Stimulated activated CD8-positive, alpha-beta memory T cell treated with anti-CD3 and anti-CD28 coated beads, Interleukin-12 subunit alpha, Interleukin-12 subunit beta, amount 100 ng/mL, for 1 hour (primary cell): Measurements from ENCODE around the gene KCNQ2.
A peak's percentile ranks its signal among the peaks of the same experiment; 100 is the strongest.
"Not testable (repeated sequence)": the region's sequence is repeated elsewhere in the genome, so short reads cannot be mapped to it uniquely, and the experiment has no call there.

Source experiments
- DNase-seq: peaks from one replicate; pipeline ENCODE4 v3.0.0-alpha.2; 2020; ENCODE audit warnings: low read depth

Gene KCNQ2

GRCh38 chr20:63471981-63472831 is at the start of gene KCNQ2:
Gene KCNQ2 (minus strand): TSS chr20:63472655. CDS start chr20:63472463, 192 bp downstream.
- DNase-seq = no peak

DNA sequence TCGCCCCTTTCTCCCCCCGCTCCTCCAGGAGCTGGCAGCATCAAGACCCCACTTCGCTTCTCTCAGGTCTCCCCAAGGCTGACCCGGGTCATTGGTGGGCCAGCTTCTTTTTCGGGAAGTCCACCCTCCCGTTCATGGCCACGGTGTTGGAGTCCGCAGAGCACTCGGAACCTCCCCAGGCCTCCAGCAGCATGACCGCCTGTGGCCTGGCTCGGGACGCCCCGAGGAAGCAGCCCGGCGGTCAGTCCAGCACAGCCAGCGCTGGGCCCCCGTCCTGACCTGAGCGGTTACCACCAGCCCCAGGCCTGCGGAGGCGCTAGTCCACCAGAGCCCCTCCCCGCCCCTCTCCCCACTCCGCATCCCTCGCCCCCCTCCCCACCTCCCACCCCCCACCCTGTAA is 49.1 kb upstream of the KCNQ2 start:
- no peak for DNase-seq

GRCh38 chr20:63520934-63521601 is 48.6 kb upstream of the KCNQ2 start:
- peak; percentile 43 for DNase-seq

DNA sequence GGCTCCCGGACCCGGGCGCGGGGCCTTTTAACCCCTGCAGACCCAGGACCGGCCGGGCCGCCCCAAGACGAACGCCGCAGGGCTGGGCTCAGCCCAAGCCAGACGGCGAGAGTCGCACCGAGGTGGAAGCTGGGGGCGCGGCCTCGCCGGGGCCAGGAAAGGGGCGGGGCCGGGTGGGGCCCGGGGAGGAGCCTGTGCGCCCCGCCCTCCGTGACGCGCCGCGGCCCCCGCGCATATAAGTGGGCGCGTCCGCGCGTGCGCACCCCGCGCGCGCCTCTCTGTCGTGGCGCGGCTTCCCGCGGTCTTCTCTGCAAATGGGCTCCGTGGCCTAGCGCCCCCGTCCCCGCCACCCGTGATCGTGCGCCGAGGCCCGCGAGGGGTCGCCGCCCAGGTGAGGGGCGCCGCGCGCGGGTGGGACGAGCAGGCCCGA is 48.1 kb upstream of the KCNQ2 start, which contains the start of gene PPDPF:
Gene PPDPF, plus strand, starts transcription at position 262 of the 430 bp plus-strand sequence. CDS start 544 bp downstream, outside the sequence.
- DNase-seq = peak; percentile 74

GRCh38 chr20:63519668-63520503 is 47.4 kb upstream of the KCNQ2 start:
- DNase-seq = peak; percentile 45

DNA sequence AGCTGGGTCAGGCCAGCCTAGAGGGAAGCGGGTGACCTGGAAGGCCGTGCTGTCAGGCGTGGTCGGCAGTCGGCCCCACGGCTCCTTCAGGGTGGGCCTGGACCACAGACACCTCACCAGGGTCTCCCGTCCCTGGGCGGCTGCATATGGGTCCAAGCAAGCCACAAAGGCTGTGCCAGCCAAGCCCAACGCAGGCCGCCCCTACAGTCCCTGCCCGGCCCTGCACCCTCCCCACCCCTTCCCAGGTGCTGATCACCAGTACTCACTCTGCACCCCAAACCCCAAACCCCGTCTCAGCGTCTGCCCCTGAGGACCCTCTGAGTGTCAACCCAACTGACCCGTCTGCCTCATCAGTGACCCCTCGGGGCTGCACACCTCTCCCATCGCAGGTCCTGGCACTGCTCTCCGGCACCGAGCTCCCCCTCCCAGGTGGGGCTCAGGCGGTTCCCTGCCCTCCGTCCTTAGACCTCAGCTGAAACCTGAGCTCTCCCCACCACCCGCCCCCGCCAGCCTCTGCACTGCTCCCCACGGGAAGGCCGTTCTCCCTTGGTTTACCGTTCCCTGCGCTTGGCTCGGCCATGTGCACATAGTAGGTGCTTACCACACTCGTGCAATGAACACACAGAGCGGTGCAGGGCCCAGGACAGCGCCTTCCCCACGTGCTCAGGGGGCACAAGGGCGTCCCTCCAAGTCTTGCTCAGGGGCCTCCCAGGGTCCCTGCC is 46.7 kb upstream of the KCNQ2 start:
- no peak for DNase-seq

GRCh38 chr20:63518351-63518861 is 46.0 kb upstream of the KCNQ2 start:
- no peak for DNase-seq

GRCh38 chr20:63517376-63518309 is 45.2 kb upstream of the KCNQ2 start:
- DNase-seq = no peak

DNA sequence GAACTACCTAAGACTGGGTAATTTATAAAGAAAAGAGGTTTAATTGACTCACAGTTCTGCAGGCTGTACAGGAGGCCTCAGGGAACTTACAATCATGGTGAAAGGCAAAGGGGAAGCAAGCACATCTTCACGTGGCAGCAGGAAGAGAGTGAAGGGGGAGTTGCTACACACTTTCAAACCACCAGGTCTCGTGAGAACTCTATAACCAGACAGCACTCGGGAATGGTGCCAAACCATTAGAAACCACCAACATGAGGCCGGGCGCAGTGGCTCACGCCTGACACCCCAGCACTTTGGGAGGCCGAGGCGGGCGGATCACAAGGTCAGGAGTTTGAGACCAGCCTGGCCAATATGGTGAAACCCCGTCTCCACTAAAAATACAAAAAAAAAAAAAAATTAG is 42.1 kb upstream of the KCNQ2 start:
- not testable (repeated sequence) for DNase-seq

GRCh38 chr20:63513207-63513606 is 40.8 kb upstream of the KCNQ2 start:
- DNase-seq = no peak

- no peak for DNase-seq
Observed at GRCh38 chr20:63509088-63509564, 36.7 kb upstream of the KCNQ2 start.

- no peak for DNase-seq
Observed at GRCh38 chr20:63508072-63508768, 35.8 kb upstream of the KCNQ2 start.

DNA sequence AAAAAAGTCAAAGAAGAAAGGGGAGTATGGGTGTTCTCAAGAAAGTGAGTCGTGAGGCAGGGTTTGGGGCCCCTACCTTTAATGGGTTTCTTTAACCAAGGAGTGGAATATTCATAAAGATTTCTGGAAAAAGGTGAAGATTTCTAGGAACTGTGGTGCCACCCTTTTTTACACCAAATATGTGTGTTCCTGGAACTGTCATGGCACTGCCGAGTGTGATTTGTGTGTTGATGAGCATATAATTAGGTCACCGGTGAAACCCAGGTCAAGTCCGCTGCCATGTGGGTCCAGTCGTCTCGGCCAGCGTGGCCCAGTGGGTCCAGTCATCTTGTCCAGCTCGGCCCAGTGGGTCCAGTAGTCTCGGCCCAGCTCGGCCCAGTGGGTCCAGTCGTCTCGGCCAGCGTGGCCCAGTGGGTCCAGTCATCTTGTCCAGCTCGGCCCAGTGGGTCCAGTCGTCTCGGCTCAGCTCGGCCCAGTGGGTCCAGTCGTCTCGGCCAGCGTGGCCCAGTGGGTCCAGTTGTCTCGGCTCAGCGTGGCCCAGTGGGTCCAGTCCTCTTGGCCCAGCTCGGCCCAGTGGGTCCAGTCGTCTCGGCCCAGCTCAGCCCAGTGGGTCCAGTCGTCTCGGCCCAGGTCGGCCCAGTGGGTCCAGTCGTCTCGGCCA is 34.8 kb upstream of the KCNQ2 start:
- DNase-seq = no peak

GRCh38 chr20:63505723-63506122 is 33.3 kb upstream of the KCNQ2 start:
- DNase-seq = no peak

- no peak for DNase-seq
Observed at GRCh38 chr20:63505281-63505680, 32.8 kb upstream of the KCNQ2 start.

- no peak for DNase-seq
Observed at GRCh38 chr20:63504642-63505041, 32.2 kb upstream of the KCNQ2 start.

GRCh38 chr20:63503524-63503923 is 31.1 kb upstream of the KCNQ2 start:
- no peak for DNase-seq

DNA sequence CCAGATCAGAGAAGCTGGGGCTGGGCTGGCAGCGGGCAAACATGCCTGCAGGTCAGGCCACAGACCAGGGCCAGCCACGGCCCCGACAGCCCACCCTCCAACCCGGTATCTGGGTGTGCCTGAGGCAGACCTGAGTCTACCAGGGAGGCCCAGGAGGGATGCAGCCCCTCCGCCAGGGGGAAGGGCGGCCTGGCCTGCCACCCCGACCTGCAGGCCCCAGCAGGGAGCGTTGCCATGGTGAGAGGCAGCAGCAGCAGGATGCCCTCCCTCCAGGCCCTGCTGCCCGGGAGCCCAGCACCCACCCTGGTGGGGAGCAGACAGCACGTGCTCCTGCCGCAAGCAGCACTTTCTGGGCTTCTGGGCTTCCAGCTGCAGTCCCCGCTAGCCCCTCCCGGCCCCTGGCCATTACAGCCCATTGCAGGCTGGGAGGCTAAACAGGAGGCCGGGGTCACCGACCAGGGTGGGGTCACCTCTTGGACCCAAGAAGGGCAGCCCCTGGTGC is 30.3 kb upstream of the KCNQ2 start:
- no peak for DNase-seq
